NCI-H1092 (cell line): ENCODE measurements around the gene IFT27.

Experiments used
- DNase-seq: peaks from one replicate; lab custom pipeline; 2025; lab: John Stamatoyannopoulos, UW

IFT27 gene

GRCh38 chr22:36725366-36726006, 50.4 kb downstream of the IFT27 start:
- no peak for DNase-seq

DNA sequence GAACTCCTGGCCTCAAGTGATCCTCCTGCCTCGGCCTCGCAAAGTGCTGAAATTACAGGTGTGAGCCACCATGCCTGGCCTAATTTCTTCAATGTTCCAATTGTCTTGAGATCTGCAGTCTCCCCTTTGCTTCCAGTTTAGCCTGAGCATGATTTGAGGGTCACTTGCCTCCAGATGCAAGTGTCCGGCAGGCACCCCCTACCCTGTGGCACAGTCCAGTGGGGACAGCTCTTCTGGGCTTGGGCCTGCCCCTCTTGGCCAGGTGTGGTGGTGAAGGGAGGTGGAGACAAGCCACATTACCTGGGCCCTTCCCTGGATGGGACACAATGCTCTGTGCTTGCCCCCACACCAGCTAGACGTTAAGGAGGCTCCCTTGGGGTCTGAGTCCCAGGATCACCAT, 51.1 kb downstream of the IFT27 start:
- DNase-seq, result no peak

GRCh38 chr22:36722055-36722454, 53.9 kb downstream of the IFT27 start:
- no peak for DNase-seq

DNA sequence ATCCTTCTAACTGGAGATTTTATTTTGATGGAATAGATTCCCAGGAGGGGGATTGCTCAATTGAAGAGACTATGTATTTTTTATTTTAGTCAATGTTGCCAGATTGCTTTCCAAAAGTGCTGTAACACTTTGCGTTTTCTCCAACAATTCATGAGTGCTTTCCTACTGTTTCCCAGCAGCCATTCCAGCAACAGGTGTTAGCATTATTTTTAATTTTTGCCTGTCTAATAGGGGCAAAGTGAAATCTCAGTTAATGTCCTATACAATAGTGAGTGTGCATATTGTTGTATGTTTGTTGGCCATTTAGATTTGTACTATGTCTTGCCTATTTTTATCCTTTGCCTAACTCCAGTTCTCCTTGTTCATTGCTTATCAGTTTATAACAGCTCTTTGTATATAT, 60.3 kb downstream of the IFT27 start:
- no peak for DNase-seq

DNA sequence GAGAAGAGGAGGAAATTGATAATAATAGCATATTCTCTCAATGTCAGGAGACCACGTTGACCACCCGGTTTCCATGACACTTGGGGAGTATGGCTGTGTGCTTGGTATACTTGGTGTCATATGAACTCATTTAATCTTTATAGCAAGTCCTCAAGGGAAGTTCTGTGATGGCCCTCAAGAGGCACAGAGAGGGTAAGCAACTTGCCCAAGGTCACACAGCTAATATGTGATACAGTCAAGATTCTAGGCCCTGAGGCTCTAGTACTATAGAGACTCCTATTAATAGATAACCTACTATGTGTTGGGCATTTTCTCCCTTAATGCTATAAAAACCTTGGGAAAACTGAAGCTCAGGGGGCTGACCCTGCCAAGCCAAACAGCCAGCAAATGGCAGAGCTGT, 61.8 kb downstream of the IFT27 start:
- no peak for DNase-seq

DNA sequence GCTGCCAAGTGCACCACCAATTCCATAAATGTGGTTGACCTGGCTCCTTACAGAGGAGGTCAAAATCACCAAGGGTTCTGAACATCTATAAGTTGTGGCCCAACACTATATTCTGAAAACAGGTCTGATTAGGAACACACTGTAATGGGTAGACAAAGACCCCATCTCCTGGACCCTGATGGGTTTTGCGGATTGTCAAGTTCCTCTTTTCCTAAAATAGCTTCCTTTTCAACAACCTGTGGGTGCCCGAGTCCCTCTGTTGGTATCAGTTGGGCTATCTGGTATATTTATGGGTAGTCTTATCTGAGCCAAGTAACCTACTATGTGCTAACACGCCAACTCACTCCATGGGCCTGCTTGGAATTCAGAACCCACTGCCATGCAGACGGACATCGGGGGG, 62.5 kb downstream of the IFT27 start:
- no peak for DNase-seq
